KBM-7 (cell line): Measurements from ENCODE around the gene TMEM141.

ENCODE experiments used
- DNase-seq: peaks from one replicate; pipeline ENCODE4 v3.0.0-alpha.2; 2015
- in situ Hi-C: fragments of 300-500 bp; cut with MboI; formaldehyde crosslinking; loops from 2 replicates; pipeline ENCODE4 v1.14.3; 2020; ENCODE audit warnings: low sequenced_read_pairs, low pct_unique_long_range_greater_than_20kb, mixed read lengths

TMEM141 gene

DNA sequence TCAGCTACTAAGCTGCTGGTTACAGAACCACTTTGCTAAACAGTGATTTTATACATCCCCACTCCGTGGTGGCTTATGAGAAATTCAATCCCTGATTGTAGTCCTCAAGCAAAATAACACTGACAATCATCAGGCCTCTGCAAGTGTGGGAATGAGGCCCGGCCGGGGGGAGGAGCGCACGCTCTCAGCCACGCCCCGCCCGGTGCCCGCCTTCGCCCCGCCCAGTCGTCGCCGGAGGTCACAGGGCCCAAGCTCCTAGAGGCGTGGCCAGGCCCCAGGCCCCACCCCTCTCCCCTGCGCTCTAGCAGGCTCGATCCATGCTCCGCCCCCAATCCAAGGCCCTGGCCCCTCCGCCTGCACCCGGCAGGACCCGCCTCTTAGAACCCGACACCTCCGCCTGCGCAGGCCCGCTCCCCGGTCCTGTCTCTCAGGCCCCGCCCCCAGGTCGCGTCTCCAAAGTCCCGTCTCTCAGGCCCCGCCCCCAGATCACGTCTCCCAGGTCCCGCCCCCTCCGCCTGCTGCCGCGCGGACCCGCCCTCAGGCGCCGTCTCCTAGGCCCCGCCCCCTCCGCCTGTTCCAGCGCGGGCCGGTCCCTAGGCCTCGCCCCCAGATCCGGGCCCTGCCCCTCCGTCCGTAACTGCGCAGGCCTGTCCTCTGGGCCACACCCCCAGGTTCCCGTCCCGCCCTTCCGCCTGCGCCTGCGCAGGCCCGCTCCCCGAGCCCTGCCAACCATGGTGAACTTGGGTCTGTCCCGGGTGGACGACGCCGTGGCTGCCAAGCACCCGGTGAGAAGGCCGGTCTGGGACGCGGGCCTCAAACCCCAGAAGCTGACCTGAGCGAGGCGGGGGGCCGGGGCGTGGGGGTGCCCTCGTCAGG is at the start of gene TMEM141:
Gene TMEM141 (plus strand): TSS at position 705 of the 876 bp plus-strand sequence. CDS start 27 bp downstream, at position 732.
- in situ Hi-C loops: no loop called here
- DNase-seq: peak; percentile 98

GRCh38 chr9:136741883-136742571 is 49.1 kb upstream of the TMEM141 start:
- no peak for DNase-seq
- in situ Hi-C loops: no loop called here

DNA sequence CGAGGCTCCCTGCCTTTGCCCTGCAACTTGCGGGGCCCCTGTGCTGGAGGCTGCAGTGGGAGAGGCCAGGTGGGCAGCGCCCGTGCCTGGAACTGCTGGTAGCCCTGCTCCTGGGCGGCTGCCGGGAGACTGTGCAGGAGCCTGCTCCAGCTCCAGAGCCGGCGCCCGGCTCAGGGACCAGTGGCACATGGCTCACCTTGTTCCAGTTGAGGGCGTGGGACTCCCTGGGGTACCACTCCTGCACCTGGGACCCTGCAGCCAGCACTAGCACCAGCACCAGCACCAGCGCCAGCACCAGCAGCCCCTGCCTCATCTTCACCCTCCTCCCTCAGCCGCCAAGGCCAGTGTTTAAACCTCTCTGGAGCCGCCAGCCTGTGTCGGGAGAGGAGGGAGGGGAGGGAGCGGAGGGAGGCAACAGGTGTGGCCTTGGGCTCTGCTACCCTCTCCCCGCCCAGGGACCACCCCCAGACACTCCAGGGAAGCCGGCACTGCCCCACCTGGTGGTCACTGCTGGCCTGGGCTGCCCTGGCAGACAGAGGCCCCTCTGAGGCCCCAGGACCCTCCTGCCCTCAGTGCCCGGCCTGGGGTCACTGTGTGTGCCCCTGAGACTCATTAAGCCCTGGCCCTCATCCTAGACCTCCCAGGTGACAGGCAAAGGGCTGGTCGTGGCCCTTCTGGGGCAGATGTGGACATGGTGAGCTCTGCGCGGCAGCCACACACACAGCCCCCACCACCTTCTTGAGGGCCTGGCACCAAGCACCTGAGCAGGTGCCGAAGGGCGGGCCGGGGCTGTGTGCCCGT is 48.4 kb upstream of the TMEM141 start, which contains the start of gene LCN10:
Gene LCN10 (minus strand): TSS at position 350 of the 801 bp plus-strand sequence. CDS start 37 bp downstream, at position 313.
- in situ Hi-C loops: no loop called here
- no peak for DNase-seq

- in situ Hi-C loops: no loop called here
- DNase-seq: no peak
Measured at GRCh38 chr9:136743639-136744211, 47.4 kb upstream of the TMEM141 start.

DNA sequence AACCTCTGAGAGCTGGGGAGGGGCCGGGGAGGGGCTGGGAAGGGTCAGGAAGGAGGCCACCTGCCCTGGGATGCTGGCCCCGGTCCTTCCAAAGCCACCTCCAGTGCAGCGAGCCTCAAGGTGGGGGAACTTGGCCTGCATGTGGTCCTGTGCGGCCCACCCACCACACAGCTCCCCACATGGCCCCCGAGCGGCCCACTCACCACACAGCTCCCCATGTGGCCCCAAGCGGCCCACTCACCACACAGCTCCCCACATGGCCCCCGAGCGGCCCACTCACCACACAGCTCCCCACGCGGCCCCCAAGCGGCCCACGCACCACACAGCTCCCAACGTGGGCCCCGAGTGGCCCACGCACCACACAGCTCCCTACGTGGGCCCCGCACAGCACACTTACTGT is 46.4 kb upstream of the TMEM141 start:
- in situ Hi-C loops: no loop called here
- DNase-seq: no peak

DNA sequence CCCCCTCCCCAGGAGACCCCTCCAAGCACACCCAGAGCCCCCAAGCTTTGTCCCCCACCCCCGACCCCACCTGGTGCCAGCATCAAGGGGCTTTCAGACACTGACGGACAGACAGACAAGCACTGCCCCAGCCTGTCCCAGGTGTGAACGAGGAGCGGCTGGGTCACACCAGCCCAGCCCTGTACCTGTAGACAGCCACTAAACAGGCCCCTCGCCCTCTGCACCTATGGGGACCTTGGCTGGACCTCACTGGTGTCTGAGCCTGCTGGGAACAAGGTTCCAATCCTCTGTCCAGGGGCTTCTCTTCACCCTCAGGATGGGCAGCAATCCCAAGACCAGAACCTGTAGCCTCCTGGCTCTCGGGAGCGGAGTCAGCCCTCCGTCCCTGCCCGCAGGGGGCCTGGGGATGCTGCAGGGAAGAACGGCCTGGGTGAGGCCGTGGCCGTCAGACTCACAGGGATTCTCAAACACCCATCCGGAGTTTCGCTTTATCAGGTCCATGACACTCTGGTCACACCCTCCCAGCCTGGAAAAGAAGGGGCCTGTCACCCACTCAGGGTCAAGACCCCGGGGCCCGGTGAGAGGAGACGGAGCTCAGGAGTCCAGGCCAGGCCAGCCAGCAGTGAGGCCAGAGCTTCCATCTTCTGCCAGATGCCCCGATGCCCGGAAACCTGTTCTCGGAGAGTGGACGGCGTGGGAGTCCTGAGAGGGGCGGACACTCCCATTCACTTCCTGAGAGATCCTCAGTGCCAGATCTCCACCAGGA is 45.6 kb upstream of the TMEM141 start:
- in situ Hi-C loops: no loop called here
- DNase-seq: no peak

- DNase-seq: no peak
- in situ Hi-C loops: no loop called here
Measured at GRCh38 chr9:136746155-136746490, 45.0 kb upstream of the TMEM141 start.

DNA sequence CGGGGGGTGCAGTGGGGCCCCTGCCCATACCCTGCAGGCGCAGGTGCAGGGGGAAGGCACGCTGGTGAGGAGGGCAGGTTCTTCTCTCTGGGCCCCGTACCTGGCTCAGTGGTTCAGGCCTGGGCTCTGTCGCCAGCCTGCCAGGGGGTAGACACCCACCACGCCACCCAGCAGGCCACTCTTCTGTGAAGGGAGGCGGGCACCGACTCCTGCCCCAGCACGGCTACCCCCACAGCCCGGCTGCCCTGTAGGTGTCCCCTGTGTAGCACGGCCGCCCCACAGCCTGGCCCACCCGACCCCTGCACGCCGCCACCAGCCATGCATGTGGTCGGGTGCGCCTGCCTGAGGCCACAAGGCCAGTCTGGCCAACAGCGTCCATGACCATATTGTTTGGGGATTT is 44.5 kb upstream of the TMEM141 start:
- no peak for DNase-seq
- in situ Hi-C loops: no loop called here

DNA sequence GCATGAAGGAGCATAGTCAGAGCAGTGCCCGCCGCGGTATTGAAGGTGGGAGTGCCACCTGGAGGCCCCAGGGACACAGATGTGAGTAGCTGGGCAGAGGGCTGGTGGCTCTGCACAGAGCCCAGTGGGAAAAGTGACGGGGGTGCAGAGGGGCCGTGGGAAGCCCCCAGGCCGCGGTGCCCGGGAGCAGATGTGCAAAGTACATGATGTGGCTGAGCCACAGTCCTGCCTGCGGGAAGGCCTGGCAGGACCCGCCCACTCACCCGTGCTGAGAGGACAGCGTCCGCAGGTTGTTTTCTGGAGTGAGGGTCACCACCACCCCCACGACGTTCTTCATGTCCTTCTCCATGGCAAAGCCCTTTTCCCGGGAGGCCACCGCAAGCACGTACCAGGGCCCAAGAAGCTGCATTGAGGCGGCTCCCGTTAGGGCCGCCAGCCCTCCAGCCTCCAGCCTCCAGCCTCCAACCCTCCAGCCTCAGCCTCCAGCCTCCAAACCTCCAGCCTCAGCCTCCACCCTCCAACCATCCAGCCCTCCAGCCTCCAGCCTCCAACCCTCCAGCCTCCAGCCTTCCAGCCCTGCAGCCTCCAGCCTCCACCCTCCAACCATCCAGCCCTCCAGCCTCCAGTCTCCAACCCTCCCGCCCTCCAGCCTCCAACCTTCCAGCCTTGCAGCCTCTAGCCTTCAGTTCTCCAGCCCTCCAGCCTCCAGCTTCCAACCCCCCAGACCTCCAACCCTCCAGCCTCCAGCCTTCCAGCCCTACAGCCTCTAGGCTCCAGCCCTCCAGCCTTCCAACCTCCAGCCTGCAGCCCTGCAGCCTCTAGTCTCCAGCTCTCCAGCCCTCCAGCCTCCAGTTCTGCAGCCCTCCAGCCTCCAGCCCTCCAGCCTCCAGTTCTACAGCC is 43.7 kb upstream of the TMEM141 start:
- DNase-seq: no peak
- in situ Hi-C loops: no loop called here

DNA sequence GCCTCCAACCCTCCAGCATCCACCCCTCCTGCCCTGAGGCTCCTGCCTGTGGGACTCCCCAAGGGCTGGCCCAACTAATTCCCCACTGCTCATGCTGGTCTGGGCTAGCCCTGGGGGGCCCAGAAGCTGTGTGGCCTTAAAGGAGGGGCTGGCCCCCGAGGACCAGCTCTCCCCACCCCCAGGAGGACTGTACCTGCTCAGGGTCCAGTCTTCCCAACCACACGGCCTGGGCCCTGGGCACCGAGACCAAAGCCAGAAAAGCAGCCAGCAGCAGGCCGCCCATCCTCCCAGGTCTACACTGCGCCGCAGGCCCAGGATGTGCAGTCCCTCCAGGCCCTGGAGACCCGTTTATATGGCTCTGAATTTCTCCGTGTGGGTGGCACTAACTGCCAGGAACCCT is 42.9 kb upstream of the TMEM141 start, which contains the start of gene LCN6:
Gene LCN6 (minus strand): TSS at position 325 of the 400 bp plus-strand sequence. CDS start 42 bp downstream, at position 283.
- in situ Hi-C loops: no loop called here
- DNase-seq: no peak

GRCh38 chr9:136748666-136749611 is 42.2 kb upstream of the TMEM141 start:
- in situ Hi-C loops: no loop called here
- no peak for DNase-seq

- in situ Hi-C loops: no loop called here
- no peak for DNase-seq
Measured at GRCh38 chr9:136750526-136750925, 40.6 kb upstream of the TMEM141 start.

DNA sequence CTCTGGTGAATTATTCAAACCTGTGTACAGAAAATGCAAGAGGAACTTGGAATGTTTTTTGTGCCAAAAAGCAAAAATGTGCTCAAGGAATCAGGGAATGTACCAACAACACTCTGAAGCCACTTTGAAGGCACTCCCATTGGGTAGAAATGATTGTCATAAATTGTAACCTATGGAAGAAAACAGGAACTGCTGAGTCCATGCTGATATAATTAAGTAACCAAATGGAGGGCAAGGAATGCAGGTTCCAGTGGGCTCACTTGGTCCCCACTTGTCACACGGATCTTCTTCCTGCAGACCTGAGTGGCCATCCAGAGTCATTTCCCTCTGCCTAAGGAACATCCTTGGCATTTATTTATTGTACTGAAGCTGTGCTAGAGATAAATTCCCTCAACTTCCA is 39.9 kb upstream of the TMEM141 start:
- in situ Hi-C loops: no loop called here
- DNase-seq: no peak

DNA sequence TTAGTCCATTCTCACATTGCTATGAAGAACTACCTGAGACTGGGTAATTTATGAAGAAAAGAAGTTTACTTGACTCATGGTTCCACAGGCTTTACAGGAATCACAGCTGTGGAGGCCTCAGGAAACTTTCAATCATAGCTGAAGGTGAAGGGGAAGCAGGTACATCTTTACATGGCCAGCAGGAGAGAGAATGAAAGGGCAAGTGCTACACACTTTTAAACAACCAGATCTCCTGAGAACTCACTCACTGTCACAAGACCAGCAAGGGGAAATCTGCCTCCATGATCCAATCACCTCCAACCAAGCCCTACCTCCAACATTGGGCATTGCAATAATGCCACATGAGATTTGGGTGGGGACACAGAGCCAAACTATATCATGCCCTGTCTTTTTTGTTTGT is 39.3 kb upstream of the TMEM141 start:
- DNase-seq: no peak
- in situ Hi-C loops: no loop called here

DNA sequence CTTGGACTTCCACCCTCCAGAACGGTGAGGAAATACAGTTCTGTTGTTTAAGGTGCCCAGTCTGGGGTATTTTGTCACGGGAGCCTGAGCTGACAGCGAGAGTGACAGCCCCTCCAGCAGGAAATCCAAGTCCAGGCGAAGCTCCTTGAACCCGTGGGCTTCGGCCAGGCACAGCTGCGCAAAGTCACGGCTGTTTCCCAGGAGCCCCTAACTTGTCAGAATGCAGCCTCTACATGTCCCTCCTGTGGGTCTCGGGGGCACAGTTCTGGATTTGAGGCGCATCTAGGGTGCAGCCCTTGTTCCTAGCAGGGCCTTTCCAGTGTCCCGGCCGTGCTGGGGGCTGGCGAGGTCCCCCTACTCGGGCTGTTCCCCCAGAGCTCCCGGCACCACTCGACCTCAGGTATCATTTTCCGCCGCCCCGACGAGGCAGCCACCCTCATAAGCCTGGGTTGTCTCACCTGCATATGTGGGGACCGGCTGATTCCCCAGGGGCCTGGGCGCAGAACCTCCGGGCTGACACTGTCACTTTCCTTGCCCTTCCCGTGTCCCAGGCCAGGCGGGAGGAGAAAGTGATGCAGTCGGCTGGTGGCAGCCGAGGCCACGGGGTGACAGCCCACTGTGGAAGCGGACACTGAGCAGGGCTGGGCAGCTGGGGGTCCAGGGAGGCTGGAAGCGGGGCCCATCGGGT is 37.6 kb upstream of the TMEM141 start:
- no peak for DNase-seq

GRCh38 chr9:136754059-136754572 is 37.0 kb upstream of the TMEM141 start:
- no peak for DNase-seq
- in situ Hi-C loops: no loop called here

More for the DNA sequence above, 37.6 kb upstream of the TMEM141 start:
- in situ Hi-C loops: no loop called here
